ENCODE results near the gene PXDN.

Gene PXDN

GRCh38 chr2:1595274-1595673, 149.0 kb downstream of the PXDN start:
- no peak for TF ChIP-seq CTCF (conservative IDR thresholded peaks at IDR 0.05; ENCODE audit: low read depth, low read length)
- Histone ChIP-seq H3K4me3 (IDR thresholded peaks at IDR 0.05; ENCODE audit: insufficient read depth, low read depth, low read length) (no peak overlapping the region), H3K36me3 (ENCODE audit: insufficient read depth) (no peaks in the 10 kb centered on the region), H3K27me3 (ENCODE audit: insufficient read depth, low read depth) (no peaks in the 10 kb centered on the region), H3K4me2 (no peak overlapping the region), H3K4me1 (ENCODE audit: low read depth, poor library complexity, severe bottlenecking) (no peaks in the 10 kb centered on the region), H3K9ac (no peak overlapping the region), H4K20me1 (ENCODE audit: insufficient read depth) (no peaks in the 10 kb centered on the region), H3K27ac (no peak overlapping the region), H3K79me2 (ENCODE audit: insufficient read depth, low read depth) (no peaks in the 10 kb centered on the region), H2AFZ (ENCODE audit: low read depth) (no peak overlapping the region)

GRCh38 chr2:1594373-1595171, 149.7 kb downstream of the PXDN start:
- no peak overlapping the region for H3K27ac ChIP-seq
- no peak overlapping the region for H3K9ac ChIP-seq
- H3K4me2 ChIP-seq = no peak overlapping the region
- H3K36me3 ChIP-seq (ENCODE audit: insufficient read depth) = no peaks in the 10 kb centered on the region
- H3K4me1 ChIP-seq (ENCODE audit: low read depth, poor library complexity, severe bottlenecking) = no peaks in the 10 kb centered on the region
- TF ChIP-seq CTCF (conservative IDR thresholded peaks at IDR 0.05; ENCODE audit: low read depth, low read length) = no peak
- no peaks in the 10 kb centered on the region for H3K79me2 ChIP-seq (ENCODE audit: insufficient read depth, low read depth)
- H2AFZ ChIP-seq (ENCODE audit: low read depth) = no peak overlapping the region
- H3K27me3 ChIP-seq (ENCODE audit: insufficient read depth, low read depth) = no peaks in the 10 kb centered on the region
- H4K20me1 ChIP-seq (ENCODE audit: insufficient read depth) = no peaks in the 10 kb centered on the region
- H3K4me3 ChIP-seq (IDR thresholded peaks at IDR 0.05; ENCODE audit: insufficient read depth, low read depth, low read length) = no peak overlapping the region

- Histone ChIP-seq H4K20me1 (ENCODE audit: insufficient read depth) (no peaks in the 10 kb centered on the region), H3K4me1 (ENCODE audit: low read depth, poor library complexity, severe bottlenecking) (no peaks in the 10 kb centered on the region), H3K79me2 (ENCODE audit: insufficient read depth, low read depth) (no peaks in the 10 kb centered on the region), H3K27ac (no peak overlapping the region), H3K27me3 (ENCODE audit: insufficient read depth, low read depth) (no peaks in the 10 kb centered on the region), H3K4me2 (no peak overlapping the region), H3K36me3 (ENCODE audit: insufficient read depth) (no peaks in the 10 kb centered on the region), H3K9ac (no peak overlapping the region), H2AFZ (ENCODE audit: low read depth) (no peak overlapping the region), H3K4me3 (IDR thresholded peaks at IDR 0.05; ENCODE audit: insufficient read depth, low read depth, low read length) (no peak overlapping the region)
- no peak for TF ChIP-seq CTCF (conservative IDR thresholded peaks at IDR 0.05; ENCODE audit: low read depth, low read length)
These were observed 150.3 kb downstream of the PXDN start for GRCh38 chr2:1594123-1594372.

- H3K4me1 ChIP-seq (ENCODE audit: low read depth, poor library complexity, severe bottlenecking) = no peaks in the 10 kb centered on the region
- no peaks in the 10 kb centered on the region for H4K20me1 ChIP-seq (ENCODE audit: insufficient read depth)
- H3K36me3 ChIP-seq (ENCODE audit: insufficient read depth) = no peaks in the 10 kb centered on the region
- H3K79me2 ChIP-seq (ENCODE audit: insufficient read depth, low read depth) = no peaks in the 10 kb centered on the region
- H2AFZ ChIP-seq (ENCODE audit: low read depth) = no peak overlapping the region
- no peaks in the 10 kb centered on the region for H3K27me3 ChIP-seq (ENCODE audit: insufficient read depth, low read depth)
- no peak overlapping the region for H3K9ac ChIP-seq
- H3K4me3 ChIP-seq (IDR thresholded peaks at IDR 0.05; ENCODE audit: insufficient read depth, low read depth, low read length) = no peak overlapping the region
- H3K4me2 ChIP-seq = no peak overlapping the region
- H3K27ac ChIP-seq = no peak overlapping the region
- no peak for TF ChIP-seq CTCF (conservative IDR thresholded peaks at IDR 0.05; ENCODE audit: low read depth, low read length)
These were observed 150.8 kb downstream of the PXDN start for GRCh38 chr2:1593371-1594122.
